ENCODE data around the gene WSB2. TPM values are rescaled to one million over a fixed set of nuclear protein-coding genes. Genes with fewer than 3 reads are reported as not detected.

WSB2 gene
- total and polyA plus RNA-seq, 2 experiments from 2014 or later, result 51.5 to 86.2 TPM

- TF ChIP-seq CTCF (IDR thresholded peaks at IDR 0.05; ENCODE audit: poor library complexity), result no peak
- no peak for TF ChIP-seq EZH2phosphoT487 (IDR thresholded peaks at IDR 0.05; ENCODE audit: low read depth, severe bottlenecking, unreplicated experiment)
- no peak for TF ChIP-seq EZH2 (IDR thresholded peaks at IDR 0.05; ENCODE audit: borderline replicate concordance)
- Histone ChIP-seq H3K9me3 (ENCODE audit: low read depth) (no peaks in the 10 kb centered on the region), H3K4me3 (no peak overlapping the region), H2AFZ (no peak overlapping the region), H3K79me2 (peaks cover 8% of the 10 kb centered on the region), H3K4me2 (peak overlapping the region; percentile 98), H3K27me3 (no peaks in the 10 kb centered on the region), H4K20me1 (ENCODE audit: insufficient read depth, poor library complexity, severe bottlenecking) (no peaks in the 10 kb centered on the region), H3K9me2 (replicated peaks; ENCODE audit: insufficient read depth) (no peaks in the 10 kb centered on the region), H3K4me1 (ENCODE audit: insufficient read depth) (peaks cover 6% of the 10 kb centered on the region), H3K36me3 (replicated peaks; ENCODE audit: insufficient read depth, low read depth) (no peaks in the 10 kb centered on the region), H3K27ac (no peak overlapping the region)
- DNase-seq (ENCODE audit: low spot score), result peak; percentile 29
- 73% methylated on average over 6 of the region's 6 CpGs for WGBS (ENCODE audit: low lambda C conversion rate, missing lambda C conversion rate)
Measured at GRCh38 chr12:118102070-118102469, 41.1 kb upstream of the WSB2 start.

GRCh38 chr12:118101051-118101450 is 40.1 kb upstream of the WSB2 start:
- H3K9me2 ChIP-seq (replicated peaks; ENCODE audit: insufficient read depth), result no peaks in the 10 kb centered on the region

GRCh38 chr12:118098911-118099671 is 38.1 kb upstream of the WSB2 start:
- no peaks in the 10 kb centered on the region for H3K9me2 ChIP-seq (replicated peaks; ENCODE audit: insufficient read depth)
- no peaks in the 10 kb centered on the region for H3K36me3 ChIP-seq (replicated peaks; ENCODE audit: insufficient read depth, low read depth)
- no peak overlapping the region for H3K4me3 ChIP-seq
- H4K20me1 ChIP-seq (ENCODE audit: insufficient read depth, poor library complexity, severe bottlenecking), result no peaks in the 10 kb centered on the region
- H2AFZ ChIP-seq, result no peak overlapping the region
- H3K79me2 ChIP-seq, result peaks cover 8% of the 10 kb centered on the region
- 77% methylated on average over 12 of the region's 12 CpGs for WGBS (ENCODE audit: low lambda C conversion rate, missing lambda C conversion rate)
- no peak overlapping the region for H3K4me2 ChIP-seq
- no peaks in the 10 kb centered on the region for H3K9me3 ChIP-seq (ENCODE audit: low read depth)
- H3K4me1 ChIP-seq (ENCODE audit: insufficient read depth), result peaks cover 6% of the 10 kb centered on the region
- DNase-seq (ENCODE audit: low spot score), result peak; percentile 26
- H3K27ac ChIP-seq, result no peak overlapping the region
- TF ChIP-seq EZH2 (IDR thresholded peaks at IDR 0.05; ENCODE audit: borderline replicate concordance) (no peak), CTCF (IDR thresholded peaks at IDR 0.05; ENCODE audit: poor library complexity) (no peak), EZH2phosphoT487 (IDR thresholded peaks at IDR 0.05; ENCODE audit: low read depth, severe bottlenecking, unreplicated experiment) (no peak)
- H3K27me3 ChIP-seq, result no peaks in the 10 kb centered on the region

More at GRCh38 chr12:118101051-118101450, 40.1 kb upstream of the WSB2 start:
- H3K4me2 ChIP-seq, result no peak overlapping the region
- no peaks in the 10 kb centered on the region for H3K27me3 ChIP-seq
- H3K4me3 ChIP-seq, result no peak overlapping the region
- peaks cover 8% of the 10 kb centered on the region for H3K79me2 ChIP-seq
- H3K9me3 ChIP-seq (ENCODE audit: low read depth), result no peaks in the 10 kb centered on the region
- no peaks in the 10 kb centered on the region for H4K20me1 ChIP-seq (ENCODE audit: insufficient read depth, poor library complexity, severe bottlenecking)
- no peaks in the 10 kb centered on the region for H3K36me3 ChIP-seq (replicated peaks; ENCODE audit: insufficient read depth, low read depth)
- H3K4me1 ChIP-seq (ENCODE audit: insufficient read depth), result peaks cover 6% of the 10 kb centered on the region
- WGBS (ENCODE audit: low lambda C conversion rate, missing lambda C conversion rate), result 95% methylated on average over 3 of the region's 3 CpGs
- TF ChIP-seq EZH2phosphoT487 (IDR thresholded peaks at IDR 0.05; ENCODE audit: low read depth, severe bottlenecking, unreplicated experiment) (no peak), CTCF (IDR thresholded peaks at IDR 0.05; ENCODE audit: poor library complexity) (no peak), EZH2 (IDR thresholded peaks at IDR 0.05; ENCODE audit: borderline replicate concordance) (no peak)
- DNase-seq (ENCODE audit: low spot score), result no peak
- no peak overlapping the region for H3K27ac ChIP-seq
- no peak overlapping the region for H2AFZ ChIP-seq
